Suprapubic skin (tissue), 4 donors: ENCODE results near the gene LRP1B.

ENCODE experiments used
- CTCF ChIP-seq, 2 donors: fragments of 200-600 bp in 1 of 2; fragments of 450-650 bp in 1 of 2; sonication (generic) in 1 of 2; IDR thresholded peaks; one replicate each; pipeline ENCODE4 v1.5.1; 2016 to 2019; ENCODE audit warnings: antibody characterized with exemption in 2 of 2, mild to moderate bottlenecking in 1 of 2, moderate library complexity in 1 of 2
- POLR2A ChIP-seq, 2 donors: fragments of 450-650 bp; IDR thresholded peaks; one replicate each; pipeline ENCODE4 v1.6.1; 2017; ENCODE audit warnings: antibody characterized with exemption in 2 of 2, mild to moderate bottlenecking in 2 of 2, moderate library complexity in 2 of 2
- POLR2AphosphoS5 ChIP-seq, 3 donors: sonication (generic); formaldehyde crosslinking; IDR thresholded peaks; one replicate each; pipeline ENCODE4 v1.6.1; 2017; ENCODE audit warnings: antibody characterized with exemption in 3 of 3

- TF ChIP-seq CTCF (IDR thresholded peaks at IDR 0.05) (no peak), POLR2A (IDR thresholded peaks at IDR 0.05) (no peak), POLR2AphosphoS5 (IDR thresholded peaks at IDR 0.05) (no peak)
Observed at GRCh38 chr2:140462990-140463389, 1667.8 kb downstream of the LRP1B start.
